Measurements from ENCODE around the gene DHRSX. TPM values are rescaled to one million over a fixed set of nuclear protein-coding genes. Genes with fewer than 3 reads are reported as not detected.

Gene DHRSX
- total and polyA plus RNA-seq, 2 donors from 2014 or later: 26.4 to 30.0 TPM

DNA sequence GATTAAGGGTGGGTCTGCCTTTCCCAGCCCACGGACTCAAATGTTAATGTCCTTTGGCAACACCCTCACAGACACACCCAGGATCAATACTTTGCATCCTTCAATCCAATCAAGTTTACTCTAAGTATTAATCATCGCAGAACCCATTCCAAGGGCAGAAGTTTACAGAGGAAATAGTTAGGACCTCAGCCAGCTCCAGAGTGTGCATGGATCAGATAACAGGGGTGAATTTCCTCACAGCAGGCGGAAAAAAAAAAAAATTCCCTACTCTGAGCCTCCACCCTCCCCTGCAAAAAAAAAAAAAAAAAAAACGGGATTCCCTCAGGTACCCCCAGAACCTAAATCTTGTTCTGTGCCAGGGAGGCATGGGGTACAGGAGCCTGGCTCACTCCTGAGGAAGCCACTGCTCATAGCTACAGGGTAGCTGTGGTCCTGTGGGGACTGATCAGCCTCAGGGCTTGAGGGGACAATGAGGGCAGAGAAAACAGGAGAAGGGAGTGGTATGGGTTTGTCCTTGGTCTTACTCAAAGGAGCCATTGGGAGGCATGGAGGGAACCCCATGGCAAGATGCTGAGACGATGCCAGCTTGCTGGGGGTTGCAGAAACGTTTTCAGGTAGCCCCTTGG is 113.0 kb downstream of the DHRSX start:
- no peak overlapping the region for H3K9ac ChIP-seq (ENCODE audit: low read length in 3 of 3)
- H3K27ac ChIP-seq (ENCODE audit: low read depth in 2 of 2, low read length in 2 of 2): no peak overlapping the region
- intact Hi-C loops (cut with DNase I): no loop called here
- FAIRE-seq (no peak), DNase-seq (no peak)
- H3K4me1 ChIP-seq (ENCODE audit: control insufficient read depth in 2 of 3, insufficient read depth in 2 of 3, low read depth in 1 of 3, low read length in 3 of 3): no peaks in the 10 kb centered on the region
- peaks cover 0 to 6% (median 2%) of the 10 kb centered on the region in 3 donors for H3K9me3 ChIP-seq (ENCODE audit: control insufficient read depth in 2 of 3, insufficient read depth in 1 of 3, low read length in 3 of 3)
- TF ChIP-seq, protein P1, sequence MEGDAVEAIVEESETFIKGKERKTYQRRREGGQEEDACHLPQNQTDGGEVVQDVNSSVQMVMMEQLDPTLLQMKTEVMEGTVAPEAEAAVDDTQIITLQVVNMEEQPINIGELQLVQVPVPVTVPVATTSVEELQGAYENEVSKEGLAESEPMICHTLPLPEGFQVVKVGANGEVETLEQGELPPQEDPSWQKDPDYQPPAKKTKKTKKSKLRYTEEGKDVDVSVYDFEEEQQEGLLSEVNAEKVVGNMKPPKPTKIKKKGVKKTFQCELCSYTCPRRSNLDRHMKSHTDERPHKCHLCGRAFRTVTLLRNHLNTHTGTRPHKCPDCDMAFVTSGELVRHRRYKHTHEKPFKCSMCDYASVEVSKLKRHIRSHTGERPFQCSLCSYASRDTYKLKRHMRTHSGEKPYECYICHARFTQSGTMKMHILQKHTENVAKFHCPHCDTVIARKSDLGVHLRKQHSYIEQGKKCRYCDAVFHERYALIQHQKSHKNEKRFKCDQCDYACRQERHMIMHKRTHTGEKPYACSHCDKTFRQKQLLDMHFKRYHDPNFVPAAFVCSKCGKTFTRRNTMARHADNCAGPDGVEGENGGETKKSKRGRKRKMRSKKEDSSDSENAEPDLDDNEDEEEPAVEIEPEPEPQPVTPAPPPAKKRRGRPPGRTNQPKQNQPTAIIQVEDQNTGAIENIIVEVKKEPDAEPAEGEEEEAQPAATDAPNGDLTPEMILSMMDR (IDR thresholded peaks at IDR 0.05; ENCODE audit: borderline replicate concordance, extremely low read depth, insufficient read depth): no peak
- peaks cover 0 to 16% (median 0%) of the 10 kb centered on the region in 3 donors for H3K36me3 ChIP-seq (ENCODE audit: control insufficient read depth in 2 of 3, insufficient read depth in 3 of 3, low read length in 3 of 3)
- H3K4me3 ChIP-seq (ENCODE audit: low read length in 3 of 3): no peak overlapping the region
- no peaks in the 10 kb centered on the region for H3K27me3 ChIP-seq (ENCODE audit: control insufficient read depth, insufficient read depth, low read length)

DNA sequence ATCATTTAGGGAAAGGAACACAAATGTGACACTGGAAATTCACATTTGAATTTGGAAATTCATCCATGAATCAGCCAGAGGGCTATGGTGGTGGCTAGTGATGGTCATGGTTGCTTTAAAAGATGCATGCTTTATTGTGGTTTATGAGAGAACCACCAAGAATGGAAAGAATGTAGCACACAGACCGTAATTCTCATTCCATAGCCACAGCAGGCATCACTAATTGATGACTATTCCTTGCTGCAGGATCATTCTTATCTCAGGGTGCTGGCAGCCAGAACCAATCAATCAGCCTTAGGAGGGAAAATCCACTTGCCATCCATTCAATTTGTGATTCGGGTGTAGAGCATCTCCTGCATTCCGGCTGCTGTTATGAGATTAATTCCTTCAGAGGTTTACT is 115.6 kb downstream of the DHRSX start:
- TF ChIP-seq, protein P1 (IDR thresholded peaks at IDR 0.05; ENCODE audit: borderline replicate concordance, extremely low read depth, insufficient read depth): no peak
- DNase-seq (no peak), FAIRE-seq (no peak)
- H3K27me3 ChIP-seq (ENCODE audit: control insufficient read depth, insufficient read depth, low read length): no peaks in the 10 kb centered on the region
- peaks cover 0 to 2% (median 0%) of the 10 kb centered on the region in 3 donors for H3K9me3 ChIP-seq (ENCODE audit: control insufficient read depth in 2 of 3, insufficient read depth in 1 of 3, low read length in 3 of 3)
- no peak overlapping the region for H3K27ac ChIP-seq (ENCODE audit: low read depth in 2 of 2, low read length in 2 of 2)
- peaks cover 0 to 6% (median 0%) of the 10 kb centered on the region in 3 donors for H3K36me3 ChIP-seq (ENCODE audit: control insufficient read depth in 2 of 3, insufficient read depth in 3 of 3, low read length in 3 of 3)
- no peak overlapping the region for H3K4me3 ChIP-seq (ENCODE audit: low read length in 3 of 3)
- H3K4me1 ChIP-seq (ENCODE audit: control insufficient read depth in 2 of 3, insufficient read depth in 2 of 3, low read depth in 1 of 3, low read length in 3 of 3): no peaks in the 10 kb centered on the region
- intact Hi-C loops (cut with DNase I): no loop called here
- no peak overlapping the region for H3K9ac ChIP-seq (ENCODE audit: low read length in 3 of 3)

DNA sequence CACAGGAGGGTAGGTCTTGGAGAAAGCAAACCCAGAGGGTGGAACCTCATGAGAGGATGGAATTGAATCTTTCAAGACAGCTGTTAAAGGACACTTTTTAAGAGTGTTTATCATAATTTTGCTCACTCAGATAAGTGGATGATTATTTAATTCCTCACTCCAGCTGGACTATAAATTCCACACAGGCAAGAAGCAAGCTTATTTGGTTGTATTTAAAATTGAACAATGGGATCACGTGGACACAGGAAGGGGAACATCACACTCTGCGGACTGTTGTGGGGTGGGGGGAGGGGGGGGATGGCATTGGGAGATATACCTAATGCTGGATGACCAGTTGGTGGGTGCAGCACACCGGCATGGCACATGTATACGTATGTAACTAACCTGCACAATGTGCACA is 116.3 kb downstream of the DHRSX start:
- DNase-seq: no peak
- intact Hi-C loops (cut with DNase I): no loop called here
- Histone ChIP-seq H3K27me3 (ENCODE audit: control insufficient read depth, insufficient read depth, low read length) (no peaks in the 10 kb centered on the region), H3K9ac (ENCODE audit: low read length in 3 of 3) (no peak overlapping the region), H3K9me3 (ENCODE audit: control insufficient read depth in 2 of 3, insufficient read depth in 1 of 3, low read length in 3 of 3) (peaks cover 0 to 2% (median 0%) of the 10 kb centered on the region in 3 donors), H3K27ac (ENCODE audit: low read depth in 2 of 2, low read length in 2 of 2) (no peak overlapping the region), H3K36me3 (ENCODE audit: control insufficient read depth in 2 of 3, insufficient read depth in 3 of 3, low read length in 3 of 3) (peaks cover 0 to 6% (median 0%) of the 10 kb centered on the region in 3 donors), H3K4me3 (ENCODE audit: low read length in 3 of 3) (no peak overlapping the region), H3K4me1 (ENCODE audit: control insufficient read depth in 2 of 3, insufficient read depth in 2 of 3, low read depth in 1 of 3, low read length in 3 of 3) (no peaks in the 10 kb centered on the region)
- TF ChIP-seq, protein P1 (IDR thresholded peaks at IDR 0.05; ENCODE audit: borderline replicate concordance, extremely low read depth, insufficient read depth): no peak
- no peak for FAIRE-seq
